Measurements from ENCODE around the gene UCN2.
A peak's percentile ranks its signal among the peaks of the same experiment; 100 is the strongest.

The UCN2 gene

GRCh38 chr3:48563382-48563918, at the start of gene UCN2:
Gene UCN2 (minus strand): TSS chr3:48563781. CDS start chr3:48563124, 657 bp downstream.
- Histone ChIP-seq H3K27me3 (ENCODE audit: control insufficient read depth, insufficient read depth, low read length) (no peaks in the 10 kb centered on the region), H3K4me1 (ENCODE audit: control insufficient read depth, insufficient read depth, low read length) (peaks cover 5% of the 10 kb centered on the region), H3K9me3 (ENCODE audit: control insufficient read depth, insufficient read depth, low read length) (no peaks in the 10 kb centered on the region), H3K4me3 (ENCODE audit: low read depth, low read length) (no peak within 1 kb of the TSS), H3K9ac (ENCODE audit: low read depth, low read length) (peak within 1 kb of the TSS; percentile 9), H3K36me3 (ENCODE audit: control insufficient read depth, insufficient read depth, low read length) (peaks cover 25% of the 10 kb centered on the region)

- Histone ChIP-seq H3K4me1 (ENCODE audit: control insufficient read depth, insufficient read depth, low read length) (no peaks in the 10 kb centered on the region), H3K9ac (ENCODE audit: low read depth, low read length) (no peak overlapping the region), H3K27me3 (ENCODE audit: control insufficient read depth, insufficient read depth, low read length) (no peaks in the 10 kb centered on the region), H3K4me3 (ENCODE audit: low read depth, low read length) (no peak overlapping the region), H3K36me3 (ENCODE audit: control insufficient read depth, insufficient read depth, low read length) (peaks cover 5% of the 10 kb centered on the region), H3K9me3 (ENCODE audit: control insufficient read depth, insufficient read depth, low read length) (peaks cover under 1% of the 10 kb centered on the region)
Measured at GRCh38 chr3:48612309-48612708, 48.7 kb upstream of the UCN2 start.

DNA sequence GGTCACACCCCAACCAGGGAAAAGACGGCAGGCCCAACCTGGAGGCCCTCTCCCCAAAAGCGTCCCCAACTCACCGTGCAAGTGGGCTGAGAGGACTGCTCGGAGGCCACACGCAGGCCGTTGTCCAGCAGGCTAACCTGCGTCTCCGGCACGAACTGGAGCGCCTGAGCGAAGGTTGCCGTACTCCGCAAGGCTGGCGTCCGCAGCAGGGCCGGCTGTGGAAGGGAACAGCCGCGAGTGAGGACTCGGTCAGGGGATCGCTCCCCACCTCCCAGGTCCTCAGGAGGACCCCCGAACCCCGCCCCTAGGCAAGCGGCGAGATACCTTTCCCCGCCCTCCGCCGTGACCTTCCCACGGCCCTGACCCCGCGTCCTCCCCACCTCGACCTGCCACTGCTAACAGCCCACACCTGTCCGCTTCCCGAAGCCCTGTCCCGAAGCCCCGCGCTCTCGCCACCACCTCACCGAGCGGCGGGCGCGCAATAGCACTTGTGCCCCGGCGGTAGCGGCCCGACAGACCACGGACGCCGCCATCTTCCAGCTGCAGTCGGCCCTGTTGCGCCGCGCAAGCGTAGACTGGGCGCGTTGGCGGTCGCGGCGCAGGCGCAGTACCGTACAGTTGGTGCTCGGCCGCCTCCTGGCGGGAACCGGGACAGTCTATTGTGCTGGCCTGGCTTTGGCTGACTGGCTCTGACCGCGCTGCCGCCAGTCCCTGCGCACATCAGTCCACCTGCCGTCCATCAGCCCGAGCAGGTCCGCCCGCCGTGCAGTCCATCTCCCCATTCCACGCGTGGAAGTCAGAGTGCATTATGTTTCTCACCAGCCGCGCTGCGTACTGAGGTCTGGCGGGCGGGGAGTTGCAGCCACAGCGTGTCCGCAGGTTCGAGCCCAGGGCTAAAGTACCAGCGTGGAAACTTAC, 45.8 kb upstream of the UCN2 start, which contains the start of gene UQCRC1:
Gene UQCRC1 (minus strand): TSS at position 559 of the 918 bp plus-strand sequence. CDS start 26 bp downstream, at position 533.
- peak within 1 kb of the TSS; percentile 98 for H3K4me3 ChIP-seq (ENCODE audit: low read depth, low read length)
- H3K9ac ChIP-seq (ENCODE audit: low read depth, low read length), result peak within 1 kb of the TSS; percentile 89
- H3K4me1 ChIP-seq (ENCODE audit: control insufficient read depth, insufficient read depth, low read length), result no peaks in the 10 kb centered on the region
- H3K36me3 ChIP-seq (ENCODE audit: control insufficient read depth, insufficient read depth, low read length), result peaks cover 23% of the 10 kb centered on the region
- H3K9me3 ChIP-seq (ENCODE audit: control insufficient read depth, insufficient read depth, low read length), result no peaks in the 10 kb centered on the region
- no peaks in the 10 kb centered on the region for H3K27me3 ChIP-seq (ENCODE audit: control insufficient read depth, insufficient read depth, low read length)

- no peak overlapping the region for H3K9ac ChIP-seq (ENCODE audit: low read depth, low read length)
- H3K36me3 ChIP-seq (ENCODE audit: control insufficient read depth, insufficient read depth, low read length), result peaks cover 42% of the 10 kb centered on the region
- H3K4me1 ChIP-seq (ENCODE audit: control insufficient read depth, insufficient read depth, low read length), result no peaks in the 10 kb centered on the region
- no peaks in the 10 kb centered on the region for H3K27me3 ChIP-seq (ENCODE audit: control insufficient read depth, insufficient read depth, low read length)
- no peak overlapping the region for H3K4me3 ChIP-seq (ENCODE audit: low read depth, low read length)
- no peaks in the 10 kb centered on the region for H3K9me3 ChIP-seq (ENCODE audit: control insufficient read depth, insufficient read depth, low read length)
Measured at GRCh38 chr3:48607519-48607918, 43.9 kb upstream of the UCN2 start.

DNA sequence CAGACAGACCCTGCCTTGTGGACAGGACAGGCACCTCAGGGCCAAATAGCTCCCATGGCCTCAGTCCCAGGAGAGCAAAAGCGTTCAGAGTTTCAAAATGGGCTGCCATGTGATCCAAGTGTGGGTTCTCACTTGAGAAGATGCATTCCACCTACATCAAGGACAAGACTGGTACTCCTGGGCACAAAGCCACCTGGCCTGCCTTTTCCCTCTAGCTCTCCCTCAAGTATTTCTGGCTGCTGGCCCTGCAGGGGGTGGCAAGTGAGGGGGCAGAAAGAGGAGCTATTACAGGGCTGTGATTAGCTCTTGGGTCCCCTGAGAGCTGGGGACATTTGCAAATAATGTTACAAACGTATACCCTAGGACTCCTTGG, 38.0 kb upstream of the UCN2 start:
- Histone ChIP-seq H3K27me3 (ENCODE audit: control insufficient read depth, insufficient read depth, low read length) (no peaks in the 10 kb centered on the region), H3K9me3 (ENCODE audit: control insufficient read depth, insufficient read depth, low read length) (no peaks in the 10 kb centered on the region), H3K9ac (ENCODE audit: low read depth, low read length) (no peak overlapping the region), H3K4me3 (ENCODE audit: low read depth, low read length) (no peak overlapping the region), H3K36me3 (ENCODE audit: control insufficient read depth, insufficient read depth, low read length) (peaks cover 85% of the 10 kb centered on the region), H3K4me1 (ENCODE audit: control insufficient read depth, insufficient read depth, low read length) (no peaks in the 10 kb centered on the region)

DNA sequence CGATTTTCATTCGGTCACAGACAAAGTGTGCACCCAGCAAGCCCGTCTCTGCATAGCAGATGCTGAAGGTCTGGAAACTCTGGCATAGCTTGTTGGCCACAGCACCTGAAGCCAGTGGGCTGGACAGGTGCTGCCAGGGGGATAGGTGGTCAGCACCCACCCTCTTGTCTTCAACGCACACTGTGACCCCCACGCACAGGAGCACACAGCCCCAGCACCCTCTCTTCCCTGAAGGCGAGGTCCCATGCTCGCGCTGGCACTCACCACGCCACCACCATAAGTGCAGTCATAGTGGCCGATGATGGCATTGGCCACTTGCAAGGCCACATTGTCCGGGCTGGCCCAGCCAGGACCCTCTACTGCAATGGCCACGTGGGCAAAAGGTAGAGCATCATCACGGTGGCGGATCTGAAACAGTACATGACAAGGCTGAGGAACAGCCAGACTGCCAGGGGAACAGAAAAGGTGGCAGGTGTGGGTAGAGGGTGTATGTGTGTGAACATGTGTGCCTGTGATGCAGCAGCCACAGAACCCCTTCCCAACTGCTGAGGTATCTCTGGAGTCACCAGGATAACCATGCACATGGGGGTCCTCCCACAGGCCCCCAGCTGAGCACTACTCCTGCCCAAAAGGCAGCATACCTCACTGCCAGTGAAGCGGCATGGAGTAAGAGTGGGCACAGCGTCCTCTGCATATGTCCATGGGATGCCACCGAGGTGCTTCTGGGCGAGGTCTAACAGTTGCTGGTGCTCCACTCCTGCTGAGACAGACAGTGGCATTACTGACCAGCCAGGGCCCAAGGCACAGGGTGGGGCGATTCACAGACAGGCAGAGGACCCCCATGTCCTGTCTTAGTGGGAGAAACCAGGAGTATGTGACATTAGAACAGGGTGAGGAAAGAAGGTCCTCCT, 37.4 kb upstream of the UCN2 start:
- Histone ChIP-seq H3K27me3 (ENCODE audit: control insufficient read depth, insufficient read depth, low read length) (no peaks in the 10 kb centered on the region), H3K9me3 (ENCODE audit: control insufficient read depth, insufficient read depth, low read length) (no peaks in the 10 kb centered on the region), H3K9ac (ENCODE audit: low read depth, low read length) (no peak overlapping the region), H3K36me3 (ENCODE audit: control insufficient read depth, insufficient read depth, low read length) (peaks cover 83% of the 10 kb centered on the region), H3K4me3 (ENCODE audit: low read depth, low read length) (no peak overlapping the region), H3K4me1 (ENCODE audit: control insufficient read depth, insufficient read depth, low read length) (peaks cover 3% of the 10 kb centered on the region)

- H3K36me3 ChIP-seq (ENCODE audit: control insufficient read depth, insufficient read depth, low read length), result peaks cover 70% of the 10 kb centered on the region
- peaks cover 4% of the 10 kb centered on the region for H3K4me1 ChIP-seq (ENCODE audit: control insufficient read depth, insufficient read depth, low read length)
Measured at GRCh38 chr3:48599509-48600285, 36.1 kb upstream of the UCN2 start.

DNA sequence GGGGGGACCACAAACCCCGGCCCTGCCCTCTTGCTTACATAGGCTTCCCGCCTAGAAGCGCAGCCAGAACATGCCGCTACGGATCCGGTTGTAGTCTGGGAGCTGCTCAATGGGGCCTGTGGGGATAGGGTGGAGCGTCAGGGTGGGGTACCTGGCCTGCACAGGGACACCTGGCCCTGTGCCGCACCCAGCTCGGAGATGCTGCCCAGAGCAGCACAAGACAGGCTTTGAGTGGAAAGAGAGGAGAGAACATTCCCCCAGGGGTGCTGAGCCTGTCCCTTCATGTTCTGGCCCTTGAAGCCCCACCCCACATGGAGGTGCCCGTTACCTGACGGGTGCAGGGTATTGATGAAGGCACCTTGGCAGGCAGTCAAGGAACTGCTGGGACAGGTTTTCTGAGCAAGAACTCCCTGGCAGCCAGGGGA, 35.5 kb upstream of the UCN2 start:
- Histone ChIP-seq H3K27me3 (ENCODE audit: control insufficient read depth, insufficient read depth, low read length) (no peaks in the 10 kb centered on the region), H3K4me1 (ENCODE audit: control insufficient read depth, insufficient read depth, low read length) (peaks cover 5% of the 10 kb centered on the region), H3K9ac (ENCODE audit: low read depth, low read length) (no peak overlapping the region), H3K36me3 (ENCODE audit: control insufficient read depth, insufficient read depth, low read length) (peaks cover 64% of the 10 kb centered on the region), H3K9me3 (ENCODE audit: control insufficient read depth, insufficient read depth, low read length) (no peaks in the 10 kb centered on the region), H3K4me3 (ENCODE audit: low read depth, low read length) (no peak overlapping the region)

More at GRCh38 chr3:48599509-48600285, 36.1 kb upstream of the UCN2 start:
- H3K4me3 ChIP-seq (ENCODE audit: low read depth, low read length), result no peak overlapping the region
- H3K9ac ChIP-seq (ENCODE audit: low read depth, low read length), result no peak overlapping the region
- H3K27me3 ChIP-seq (ENCODE audit: control insufficient read depth, insufficient read depth, low read length), result no peaks in the 10 kb centered on the region
- H3K9me3 ChIP-seq (ENCODE audit: control insufficient read depth, insufficient read depth, low read length), result no peaks in the 10 kb centered on the region

DNA sequence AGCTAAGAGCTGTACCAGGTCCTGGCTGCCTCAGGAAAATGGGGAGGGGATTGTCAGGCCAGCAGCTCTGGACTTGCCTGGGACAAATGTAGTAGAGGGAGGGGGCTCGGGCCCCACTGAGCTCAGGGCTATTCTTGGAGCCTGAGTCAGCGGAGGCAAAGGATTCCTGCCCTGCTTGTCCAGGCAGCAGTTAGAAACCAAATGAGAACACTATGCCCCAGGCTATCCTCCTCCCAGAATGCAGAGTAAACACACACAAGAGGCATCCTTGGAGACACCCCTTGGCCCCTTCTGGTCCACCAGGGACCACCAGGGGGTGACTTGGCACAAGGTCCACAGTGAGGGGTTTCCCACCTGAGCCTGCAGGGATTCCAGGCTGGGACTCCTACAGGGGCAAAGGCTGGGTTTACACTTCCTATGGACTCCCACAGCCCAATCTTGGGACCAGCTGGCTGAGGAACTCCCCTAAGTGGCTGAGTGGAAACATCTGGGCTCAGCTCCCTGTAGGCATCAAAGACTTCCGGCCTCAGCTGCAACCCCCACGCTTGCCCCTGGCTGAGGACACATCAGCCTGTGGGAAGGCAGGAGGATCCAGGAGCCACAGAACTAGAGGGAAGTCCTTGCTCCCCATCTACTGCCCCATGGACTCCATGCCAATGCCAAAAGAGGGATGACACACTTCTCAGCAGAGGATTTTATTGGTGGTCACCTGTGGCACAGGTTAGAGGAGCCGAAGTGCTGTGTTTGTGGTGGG, 34.9 kb upstream of the UCN2 start:
- no peak overlapping the region for H3K4me3 ChIP-seq (ENCODE audit: low read depth, low read length)
- no peaks in the 10 kb centered on the region for H3K9me3 ChIP-seq (ENCODE audit: control insufficient read depth, insufficient read depth, low read length)
- H3K4me1 ChIP-seq (ENCODE audit: control insufficient read depth, insufficient read depth, low read length), result peaks cover 9% of the 10 kb centered on the region
- H3K27me3 ChIP-seq (ENCODE audit: control insufficient read depth, insufficient read depth, low read length), result no peaks in the 10 kb centered on the region
- H3K36me3 ChIP-seq (ENCODE audit: control insufficient read depth, insufficient read depth, low read length), result peaks cover 59% of the 10 kb centered on the region
- H3K9ac ChIP-seq (ENCODE audit: low read depth, low read length), result no peak overlapping the region

- no peaks in the 10 kb centered on the region for H3K9me3 ChIP-seq (ENCODE audit: control insufficient read depth, insufficient read depth, low read length)
- no peak overlapping the region for H3K4me3 ChIP-seq (ENCODE audit: low read depth, low read length)
- H3K27me3 ChIP-seq (ENCODE audit: control insufficient read depth, insufficient read depth, low read length), result no peaks in the 10 kb centered on the region
- no peak overlapping the region for H3K9ac ChIP-seq (ENCODE audit: low read depth, low read length)
- H3K36me3 ChIP-seq (ENCODE audit: control insufficient read depth, insufficient read depth, low read length), result peaks cover 59% of the 10 kb centered on the region
- peaks cover 9% of the 10 kb centered on the region for H3K4me1 ChIP-seq (ENCODE audit: control insufficient read depth, insufficient read depth, low read length)
Measured at GRCh38 chr3:48597408-48597800, 33.8 kb upstream of the UCN2 start.
